Measurements from ENCODE around the gene ESYT1.

- TF ChIP-seq POLR2A (IDR thresholded peaks at IDR 0.05; ENCODE audit: low read length) (no peak), GATA1 (IDR thresholded peaks at IDR 0.05; ENCODE audit: low read depth, low read length) (no peak)
These were observed 24.9 kb downstream of the ESYT1 start for GRCh38 chr12:56152756-56153677.
